Measurements from ENCODE around the gene PCBP4. TPM values are rescaled to one million over a fixed set of nuclear protein-coding genes. Genes with fewer than 3 reads are reported as not detected.

PCBP4 gene
- total RNA-seq, 1 experiment from 2014 or later, result 45.8 TPM

DNA sequence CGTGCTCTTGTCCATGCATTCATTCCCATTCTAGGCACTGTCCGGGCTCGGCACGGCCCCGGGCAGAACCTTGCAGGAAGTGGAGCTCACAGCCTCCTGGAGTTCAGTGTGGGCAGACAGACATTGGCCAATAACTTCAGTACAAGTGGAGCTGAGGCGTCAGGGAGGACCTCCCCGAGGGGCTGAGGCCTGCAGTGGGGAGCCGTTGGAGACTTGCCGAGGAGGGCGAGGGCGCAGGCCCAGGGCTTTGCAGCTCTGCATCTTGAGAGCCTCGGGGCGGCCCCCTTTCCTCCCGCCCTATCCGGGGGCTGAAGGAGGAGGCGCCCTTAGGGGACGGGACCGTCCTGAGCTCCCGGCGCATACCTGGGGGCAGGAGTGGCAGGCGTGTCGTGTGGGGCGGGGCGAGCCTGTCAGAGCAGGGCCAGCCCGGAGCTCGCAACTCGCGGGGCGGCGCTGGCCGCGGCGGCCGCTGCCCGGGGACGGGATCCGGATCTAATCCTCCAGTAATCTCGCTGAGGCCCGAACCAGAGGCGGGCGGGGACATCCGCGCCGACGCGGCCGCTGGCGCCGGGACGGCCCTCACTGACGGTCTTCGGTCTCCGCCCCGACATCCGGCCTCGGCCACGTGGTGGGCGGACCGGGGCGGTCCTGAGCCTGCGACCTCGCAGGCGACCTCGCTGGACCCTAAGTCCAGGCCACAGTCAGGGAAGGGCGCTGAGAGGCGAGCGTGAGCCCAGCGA lies 15.8 kb upstream of the PCBP4 start, which contains the start of gene ACY1:
Gene ACY1 (plus strand): TSS at position 698 of the 740 bp plus-strand sequence. CDS start 530 bp downstream, outside the sequence.
- Histone ChIP-seq H3K27me3 (ENCODE audit: low read length) (no peaks in the 10 kb centered on the region), H3K36me3 (ENCODE audit: low read depth, low read length) (no peaks in the 10 kb centered on the region), H3K4me1 (ENCODE audit: insufficient read depth, low read length) (peaks cover 20% of the 10 kb centered on the region), H2AFZ (ENCODE audit: low read length) (peak within 1 kb of the TSS; percentile 69), H3K9ac (ENCODE audit: low read length) (peak within 1 kb of the TSS; percentile 89), H3K9me2 (replicated peaks; ENCODE audit: low read length) (no peaks in the 10 kb centered on the region), H3K79me2 (ENCODE audit: low read length) (peaks cover 26% of the 10 kb centered on the region), H3F3A (ENCODE audit: low read length, unreplicated experiment) (no peaks in the 10 kb centered on the region), H3K4me3 (ENCODE audit: low read length) (peak within 1 kb of the TSS; percentile 64), H3K27ac (ENCODE audit: low read length) (peak within 1 kb of the TSS; percentile 79), H4K20me1 (ENCODE audit: low read length) (no peaks in the 10 kb centered on the region), H3K4me2 (ENCODE audit: low read length) (peak within 1 kb of the TSS; percentile 88), H3K9me3 (ENCODE audit: low read length) (no peaks in the 10 kb centered on the region)
- TF ChIP-seq, protein P1, sequence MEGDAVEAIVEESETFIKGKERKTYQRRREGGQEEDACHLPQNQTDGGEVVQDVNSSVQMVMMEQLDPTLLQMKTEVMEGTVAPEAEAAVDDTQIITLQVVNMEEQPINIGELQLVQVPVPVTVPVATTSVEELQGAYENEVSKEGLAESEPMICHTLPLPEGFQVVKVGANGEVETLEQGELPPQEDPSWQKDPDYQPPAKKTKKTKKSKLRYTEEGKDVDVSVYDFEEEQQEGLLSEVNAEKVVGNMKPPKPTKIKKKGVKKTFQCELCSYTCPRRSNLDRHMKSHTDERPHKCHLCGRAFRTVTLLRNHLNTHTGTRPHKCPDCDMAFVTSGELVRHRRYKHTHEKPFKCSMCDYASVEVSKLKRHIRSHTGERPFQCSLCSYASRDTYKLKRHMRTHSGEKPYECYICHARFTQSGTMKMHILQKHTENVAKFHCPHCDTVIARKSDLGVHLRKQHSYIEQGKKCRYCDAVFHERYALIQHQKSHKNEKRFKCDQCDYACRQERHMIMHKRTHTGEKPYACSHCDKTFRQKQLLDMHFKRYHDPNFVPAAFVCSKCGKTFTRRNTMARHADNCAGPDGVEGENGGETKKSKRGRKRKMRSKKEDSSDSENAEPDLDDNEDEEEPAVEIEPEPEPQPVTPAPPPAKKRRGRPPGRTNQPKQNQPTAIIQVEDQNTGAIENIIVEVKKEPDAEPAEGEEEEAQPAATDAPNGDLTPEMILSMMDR (conservative IDR thresholded peaks at IDR 0.05; ENCODE audit: low read depth, low read length), result peak; percentile 27; the same call in 1 of the 2 replicates
- TF ChIP-seq EZH2 (IDR thresholded peaks at IDR 0.05; ENCODE audit: low read length, unreplicated experiment), result no peak
- intact Hi-C loops (cut with micrococcal nuclease), result loop anchor here (1.0 to 2.0 kb wide), 2 partner anchors 15 to 40 kb away; partner anchors contain the start of gene PARP3
- ATAC-seq, result peak; percentile 86
- BruUV-seq (replicated peaks), result no TSS peak
- peak; percentile 93 for DNase-seq
- ChIA-PET CTCF (interaction anchor here (0.5 to 1.9 kb wide), 6 partner anchors 9 to 1646 kb away, joined by 3 to 13 read pairs (median 4); partner anchors contain the start of genes ABHD14B, PCBP4 and RRP9), POLR2A (ENCODE audit: unreplicated experiment) (interaction anchor here (0.5 to 1.3 kb wide), 9 partner anchors 9 to 1815 kb away, joined by 3 to 10 read pairs (median 5); partner anchors contain the start of genes ABHD14B, RPL29 and RRP9)

DNA sequence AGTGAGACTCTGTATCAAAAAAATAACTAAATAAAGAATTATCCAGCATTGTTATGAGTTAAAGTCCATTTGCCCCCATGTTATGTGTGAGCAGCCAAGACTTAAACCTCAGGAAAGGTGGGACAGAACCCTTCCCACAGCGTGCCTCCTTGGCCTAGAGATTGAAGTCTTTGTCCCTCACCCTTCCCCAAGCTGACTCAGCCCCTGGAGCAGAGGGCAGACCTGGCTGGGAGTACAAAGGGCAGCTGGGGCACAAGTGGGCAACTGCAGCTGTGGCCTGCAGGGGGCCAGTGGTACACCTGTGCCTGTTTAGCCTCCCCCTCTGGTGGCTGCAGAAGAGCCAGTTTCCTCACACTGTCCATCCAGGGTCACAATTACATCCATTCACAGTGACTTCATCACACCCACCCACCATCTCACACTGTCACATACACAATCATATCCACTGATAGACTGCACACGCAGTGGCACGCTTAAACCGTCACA lies 15.1 kb upstream of the PCBP4 start:
- Histone ChIP-seq H4K20me1 (ENCODE audit: low read length) (no peaks in the 10 kb centered on the region), H3K4me1 (ENCODE audit: insufficient read depth, low read length) (peaks cover 20% of the 10 kb centered on the region), H3K4me2 (ENCODE audit: low read length) (peak overlapping the region; percentile 88), H3K9me2 (replicated peaks; ENCODE audit: low read length) (no peaks in the 10 kb centered on the region), H3K9me3 (ENCODE audit: low read length) (no peaks in the 10 kb centered on the region), H3F3A (ENCODE audit: low read length, unreplicated experiment) (no peaks in the 10 kb centered on the region), H3K27me3 (ENCODE audit: low read length) (no peaks in the 10 kb centered on the region), H3K4me3 (ENCODE audit: low read length) (peak overlapping the region; percentile 64), H3K27ac (ENCODE audit: low read length) (peak overlapping the region; percentile 79), H3K9ac (ENCODE audit: low read length) (peak overlapping the region; percentile 89), H3K79me2 (ENCODE audit: low read length) (peaks cover 26% of the 10 kb centered on the region), H3K36me3 (ENCODE audit: low read depth, low read length) (no peaks in the 10 kb centered on the region), H2AFZ (ENCODE audit: low read length) (peak overlapping the region; percentile 69)
- peak; percentile 75 for DNase-seq
- ChIA-PET CTCF (interaction anchor here (0.6 to 1.9 kb wide), 5 partner anchors 9 to 1645 kb away, joined by 3 to 13 read pairs (median 4); partner anchors contain the start of genes ABHD14B and RRP9), POLR2A (ENCODE audit: unreplicated experiment) (interaction anchor here (0.5 to 1.3 kb wide), 7 partner anchors 9 to 1815 kb away, joined by 3 to 10 read pairs (median 5); partner anchors contain the start of genes ABHD14B, POC1A, RPL29 and RRP9)
- ATAC-seq, result peak; percentile 59
- intact Hi-C loops (cut with micrococcal nuclease), result loop anchor here (2.0 kb wide), 1 partner anchor 40 kb away; the partner anchor contains the start of gene PARP3
- TSS peak; percentile 74 for BruUV-seq (replicated peaks)
- TF ChIP-seq EZH2 (IDR thresholded peaks at IDR 0.05; ENCODE audit: low read length, unreplicated experiment) (no peak), EZH2phosphoT487 (IDR thresholded peaks at IDR 0.05; ENCODE audit: borderline replicate concordance, low read length) (no peak)
- TF ChIP-seq, protein P1 (conservative IDR thresholded peaks at IDR 0.05; ENCODE audit: low read depth, low read length), result peak; percentile 79

Measured in PC-3 (cell line).